SK-N-MC (cell line): ENCODE measurements around the gene GUCA2A.

Experiments used
- EZH2 ChIP-seq: fragments of 200-600 bp; sonication (generic); IDR thresholded peaks from one replicate; pipeline ENCODE4 v1.6.1; 2017; ENCODE audit warnings: antibody characterized with exemption
- FOXP2 ChIP-seq: optimal IDR thresholded peaks from 2 replicates; pipeline ENCODE3; 2011; ENCODE audit warnings: mild to moderate bottlenecking, moderate library complexity; ENCODE audit not compliant: insufficient read depth; ENCODE audit errors: extremely low read length, control extremely low read depth
- POLR2AphosphoS5 ChIP-seq: IDR thresholded peaks from 2 replicates; pipeline ENCODE4 v1.6.1; 2012; ENCODE audit warnings: mild to moderate bottlenecking, low read depth, low read length, borderline replicate concordance

DNA sequence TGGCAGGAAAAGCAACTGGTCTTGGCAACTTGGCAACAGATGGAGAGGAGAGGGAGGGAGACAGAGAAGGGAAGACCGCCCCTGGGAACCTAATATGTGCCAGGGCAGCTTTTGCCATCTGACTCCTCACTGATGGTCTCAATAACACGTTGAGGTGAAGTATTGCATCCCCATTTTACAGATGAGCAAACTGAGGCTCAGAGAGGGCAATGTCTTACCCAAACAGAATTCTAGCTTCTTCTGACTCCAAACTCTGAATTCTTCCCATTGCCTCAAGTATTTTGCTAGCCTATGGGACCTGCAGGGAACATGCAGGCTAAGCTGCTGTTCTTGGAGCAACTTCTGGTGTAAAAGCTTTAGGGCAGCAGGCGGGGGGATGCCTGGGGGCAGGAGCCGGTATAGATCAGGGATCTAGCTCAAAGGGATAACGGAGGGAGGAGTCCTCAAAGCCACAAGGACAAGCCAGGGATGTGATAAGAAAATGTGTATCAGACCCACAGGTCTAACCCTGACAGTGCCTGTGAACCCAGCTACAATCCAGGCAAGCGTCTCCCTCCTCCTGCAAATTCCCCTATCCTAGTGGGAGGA lies 7.2 kb upstream of the GUCA2A start:
- TF ChIP-seq POLR2AphosphoS5 (no peak), EZH2 (no peak), FOXP2 (no peak)
